ENCODE measurements around the gene HOXD4. TPM values are rescaled to one million over a fixed set of nuclear protein-coding genes. Genes with fewer than 3 reads are reported as not detected.

HOXD4 gene
- total and polyA plus RNA-seq, 7 donors = 0.60 to 8.0 (median 3.8) TPM; not detected in 1

DNA sequence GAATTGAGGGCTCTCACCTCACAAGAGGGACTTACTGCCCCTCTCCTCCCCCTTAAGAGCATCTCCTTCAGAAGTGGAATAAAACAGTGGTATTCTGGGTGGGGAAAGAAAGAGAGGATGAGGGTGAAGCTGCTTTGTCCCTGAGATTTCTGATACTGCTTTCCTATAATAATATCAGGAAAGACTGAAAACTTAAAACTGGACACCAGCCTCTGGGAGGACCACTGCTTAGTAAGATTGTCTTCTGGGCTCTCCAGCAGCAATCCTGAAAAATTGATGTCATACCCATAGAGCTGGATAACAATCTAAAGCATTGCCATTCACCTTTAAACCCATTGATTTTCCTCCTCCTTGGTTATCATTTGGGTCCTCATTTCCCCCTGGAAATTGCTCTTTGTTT, 4.7 kb upstream of the HOXD4 start:
- Histone ChIP-seq H3K27ac (no peak overlapping the region), H3K27me3 (peaks cover 9 to 76% (median 58%) of the 10 kb centered on the region in 3 donors), H3K9me3 (no peaks in the 10 kb centered on the region), H3K4me1 (peaks cover 0 to 8% (median 1%) of the 10 kb centered on the region in 4 donors), H3K4me3 (no peak overlapping the region), H3K36me3 (no peaks in the 10 kb centered on the region)
- DNase-seq = no peak
- no peak for TF ChIP-seq EP300 (IDR thresholded peaks at IDR 0.05)
- TF ChIP-seq, protein P1, sequence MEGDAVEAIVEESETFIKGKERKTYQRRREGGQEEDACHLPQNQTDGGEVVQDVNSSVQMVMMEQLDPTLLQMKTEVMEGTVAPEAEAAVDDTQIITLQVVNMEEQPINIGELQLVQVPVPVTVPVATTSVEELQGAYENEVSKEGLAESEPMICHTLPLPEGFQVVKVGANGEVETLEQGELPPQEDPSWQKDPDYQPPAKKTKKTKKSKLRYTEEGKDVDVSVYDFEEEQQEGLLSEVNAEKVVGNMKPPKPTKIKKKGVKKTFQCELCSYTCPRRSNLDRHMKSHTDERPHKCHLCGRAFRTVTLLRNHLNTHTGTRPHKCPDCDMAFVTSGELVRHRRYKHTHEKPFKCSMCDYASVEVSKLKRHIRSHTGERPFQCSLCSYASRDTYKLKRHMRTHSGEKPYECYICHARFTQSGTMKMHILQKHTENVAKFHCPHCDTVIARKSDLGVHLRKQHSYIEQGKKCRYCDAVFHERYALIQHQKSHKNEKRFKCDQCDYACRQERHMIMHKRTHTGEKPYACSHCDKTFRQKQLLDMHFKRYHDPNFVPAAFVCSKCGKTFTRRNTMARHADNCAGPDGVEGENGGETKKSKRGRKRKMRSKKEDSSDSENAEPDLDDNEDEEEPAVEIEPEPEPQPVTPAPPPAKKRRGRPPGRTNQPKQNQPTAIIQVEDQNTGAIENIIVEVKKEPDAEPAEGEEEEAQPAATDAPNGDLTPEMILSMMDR (IDR thresholded peaks at IDR 0.05) = no peak
- no peak for TF ChIP-seq POLR2AphosphoS5 (IDR thresholded peaks at IDR 0.05)
- no peak for TF ChIP-seq POLR2A (IDR thresholded peaks at IDR 0.05)
- intact Hi-C loops (cut with DNase I) = loop anchor here (10.0 kb wide), 1 partner anchor 668 kb away; no protein-coding TSS in a partner anchor

DNA sequence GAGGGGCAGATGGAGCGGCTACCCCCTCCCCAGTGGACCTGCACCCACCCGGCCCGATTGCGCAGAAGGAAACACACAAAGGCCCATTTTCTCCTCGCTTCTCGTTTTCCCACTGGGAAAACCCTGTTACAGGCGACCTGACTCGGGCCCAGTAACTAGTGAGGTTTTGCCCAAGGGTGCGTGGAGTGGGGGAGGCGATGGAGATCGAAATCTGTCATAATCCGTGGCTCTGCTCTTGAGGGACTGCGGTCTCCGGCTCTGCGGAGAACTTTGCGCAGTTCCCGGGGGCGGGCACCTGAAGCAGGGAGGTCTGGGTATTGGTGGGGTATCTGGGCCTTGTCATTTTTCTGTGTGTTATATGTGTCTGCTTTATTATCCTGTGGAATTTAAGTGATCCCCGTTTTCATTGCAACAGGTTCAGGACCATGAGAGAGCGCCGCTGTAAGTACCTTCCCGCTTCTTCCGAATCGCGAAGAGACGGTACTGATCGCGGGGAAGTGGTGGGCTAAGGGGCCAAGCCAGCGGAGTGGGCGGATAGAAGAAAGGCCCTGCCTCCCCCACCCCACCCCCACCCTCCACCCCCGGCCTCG, 4.0 kb upstream of the HOXD4 start:
- 56 to 88% methylated on average over 32 of the region's 32 CpGs for whole genome bisulfite sequencing, 2 donors
- Histone ChIP-seq H3K4me3 (no peak overlapping the region), H3K36me3 (no peaks in the 10 kb centered on the region), H3K9me3 (no peaks in the 10 kb centered on the region), H3K4me1 (peaks cover 0 to 8% (median 2%) of the 10 kb centered on the region in 4 donors), H3K27me3 (peaks cover 12 to 82% (median 62%) of the 10 kb centered on the region in 3 donors), H3K27ac (no peak overlapping the region)
- TF ChIP-seq EP300 (IDR thresholded peaks at IDR 0.05) (no peak), POLR2AphosphoS5 (IDR thresholded peaks at IDR 0.05) (no peak), POLR2A (IDR thresholded peaks at IDR 0.05) (no peak)
- TF ChIP-seq, protein P1 (IDR thresholded peaks at IDR 0.05) = no peak
- DNase-seq = no peak
- intact Hi-C loops (cut with DNase I) = loop anchor here (10.0 kb wide), 1 partner anchor 667 kb away; no protein-coding TSS in a partner anchor

DNA sequence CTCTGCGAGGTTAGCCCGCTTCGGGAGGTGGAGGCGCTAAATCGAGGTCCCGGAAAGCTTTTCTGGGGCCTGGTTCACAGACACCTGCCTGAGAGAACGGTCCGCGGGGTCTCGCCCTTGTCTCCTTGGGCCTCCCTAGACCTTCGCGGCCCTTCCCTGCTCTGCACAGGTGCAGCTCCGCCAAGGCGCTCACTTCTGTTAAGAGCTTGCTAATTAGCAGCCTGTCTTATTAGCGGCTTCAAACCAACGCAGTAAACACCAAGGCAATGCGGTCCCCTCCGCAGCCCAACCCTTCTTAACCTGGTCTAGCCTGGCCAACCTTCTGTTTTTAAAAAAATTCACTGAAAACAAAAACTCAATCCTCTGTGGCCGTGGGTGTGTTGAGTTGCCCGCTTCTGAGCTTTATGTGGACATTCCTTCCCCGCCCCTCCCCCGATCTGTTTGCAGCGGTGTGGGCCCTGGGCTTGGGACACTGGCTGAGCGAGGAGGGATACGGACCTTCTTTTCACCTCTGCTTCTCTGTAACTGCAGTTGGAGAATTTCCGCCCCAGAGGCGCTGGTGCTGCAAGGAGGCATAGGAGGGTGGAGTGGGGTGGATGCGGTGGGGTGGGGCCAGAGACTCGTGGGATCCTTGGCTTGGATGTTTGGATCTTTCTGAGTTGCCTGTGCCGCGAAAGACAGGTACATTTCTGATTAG, 3.4 kb upstream of the HOXD4 start:
- intact Hi-C loops (cut with DNase I) = loop anchor here (10.0 kb wide), 1 partner anchor 667 kb away; no protein-coding TSS in a partner anchor
- Histone ChIP-seq H3K4me1 (peaks cover 0 to 8% (median 2%) of the 10 kb centered on the region in 4 donors), H3K27me3 (peaks cover 12 to 89% (median 65%) of the 10 kb centered on the region in 3 donors), H3K36me3 (peaks cover 0 to 6% (median 0%) of the 10 kb centered on the region in 4 donors), H3K27ac (no peak overlapping the region), H3K9me3 (no peaks in the 10 kb centered on the region), H3K4me3 (no peak overlapping the region)
- WGBS, 2 donors = 54 to 76% methylated on average over 31 of the region's 31 CpGs
- no peak for TF ChIP-seq EP300 (IDR thresholded peaks at IDR 0.05)
- TF ChIP-seq, protein P1 (IDR thresholded peaks at IDR 0.05) = no peak
- no peak for TF ChIP-seq POLR2AphosphoS5 (IDR thresholded peaks at IDR 0.05)
- TF ChIP-seq POLR2A (IDR thresholded peaks at IDR 0.05) = no peak
- DNase-seq = no peak

DNA sequence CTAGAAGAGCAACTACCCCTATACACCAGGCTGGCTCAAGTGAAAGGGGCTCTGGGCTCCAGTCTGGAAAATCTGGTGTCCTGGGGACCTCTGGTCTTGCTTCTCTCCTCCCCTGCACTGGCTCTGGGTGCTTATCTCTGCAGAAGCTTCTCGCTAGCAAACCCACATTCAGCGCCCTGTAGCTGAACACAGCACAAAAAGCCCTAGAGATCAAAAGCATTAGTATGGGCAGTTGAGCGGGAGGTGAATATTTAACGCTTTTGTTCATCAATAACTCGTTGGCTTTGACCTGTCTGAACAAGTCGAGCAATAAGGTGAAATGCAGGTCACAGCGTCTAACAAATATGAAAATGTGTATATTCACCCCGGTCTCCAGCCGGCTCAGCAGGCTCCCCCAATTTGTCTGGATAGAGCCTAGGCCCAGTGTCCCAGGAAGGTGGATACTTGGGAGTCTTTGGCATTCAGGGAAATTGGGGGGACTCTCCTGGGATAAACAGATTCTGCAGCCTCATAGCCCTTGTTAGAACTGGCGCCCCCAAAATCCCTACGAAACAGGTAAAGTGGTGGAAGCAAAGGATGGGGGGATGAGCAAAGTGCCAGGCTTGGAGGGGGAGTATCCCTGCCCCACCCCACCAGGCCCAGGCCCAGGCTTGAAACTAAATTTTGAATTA, 2.5 kb upstream of the HOXD4 start:
- TF ChIP-seq POLR2A (IDR thresholded peaks at IDR 0.05) = no peak
- no peak for TF ChIP-seq EP300 (IDR thresholded peaks at IDR 0.05)
- TF ChIP-seq, protein P1 (IDR thresholded peaks at IDR 0.05) = no peak
- TF ChIP-seq POLR2AphosphoS5 (IDR thresholded peaks at IDR 0.05) = no peak
- peaks cover 12 to 92% (median 74%) of the 10 kb centered on the region in 3 donors for H3K27me3 ChIP-seq
- no peaks in the 10 kb centered on the region for H3K9me3 ChIP-seq
- H3K27ac ChIP-seq = no peak overlapping the region
- no peak overlapping the region for H3K4me3 ChIP-seq
- intact Hi-C loops (cut with DNase I) = loop anchor here (10.0 kb wide), 1 partner anchor 666 kb away; no protein-coding TSS in a partner anchor
- H3K4me1 ChIP-seq = peaks cover 0 to 8% (median 2%) of the 10 kb centered on the region in 4 donors
- DNase-seq = no peak
- peaks cover 0 to 9% (median 0%) of the 10 kb centered on the region in 4 donors for H3K36me3 ChIP-seq
- WGBS, 2 donors = 69 to 84% methylated on average over 11 of the region's 11 CpGs

All from sigmoid colon (tissue), 7 donors.